Activated T-cell treated with anti-CD3 and anti-CD28 coated beads for 4 hours (primary cell): ENCODE measurements around the gene TNS3.

Source experiments
- DNase-seq: peaks from one replicate; pipeline ENCODE4 v3.0.0-alpha.2; 2020

The TNS3 gene

DNA sequence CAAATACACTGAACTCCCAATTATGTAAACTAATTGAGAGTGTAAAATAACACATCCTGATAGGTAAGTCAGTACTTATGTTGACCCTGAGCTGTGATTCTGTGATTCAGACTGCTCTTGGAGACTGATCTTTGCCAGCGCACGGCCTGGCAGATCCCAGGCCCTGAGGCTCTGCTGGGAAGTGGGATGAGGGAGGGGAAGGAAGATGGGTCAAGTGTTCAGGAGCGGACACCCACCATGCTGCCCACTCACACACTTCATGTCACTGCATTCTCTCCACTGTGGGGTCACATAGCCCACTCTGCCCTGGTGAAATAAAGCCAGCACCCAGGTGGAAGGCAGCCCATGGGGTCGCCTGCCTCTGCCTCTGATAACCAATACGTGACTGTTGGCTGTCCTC lies 226.2 kb downstream of the TNS3 start:
- DNase-seq: no peak

DNA sequence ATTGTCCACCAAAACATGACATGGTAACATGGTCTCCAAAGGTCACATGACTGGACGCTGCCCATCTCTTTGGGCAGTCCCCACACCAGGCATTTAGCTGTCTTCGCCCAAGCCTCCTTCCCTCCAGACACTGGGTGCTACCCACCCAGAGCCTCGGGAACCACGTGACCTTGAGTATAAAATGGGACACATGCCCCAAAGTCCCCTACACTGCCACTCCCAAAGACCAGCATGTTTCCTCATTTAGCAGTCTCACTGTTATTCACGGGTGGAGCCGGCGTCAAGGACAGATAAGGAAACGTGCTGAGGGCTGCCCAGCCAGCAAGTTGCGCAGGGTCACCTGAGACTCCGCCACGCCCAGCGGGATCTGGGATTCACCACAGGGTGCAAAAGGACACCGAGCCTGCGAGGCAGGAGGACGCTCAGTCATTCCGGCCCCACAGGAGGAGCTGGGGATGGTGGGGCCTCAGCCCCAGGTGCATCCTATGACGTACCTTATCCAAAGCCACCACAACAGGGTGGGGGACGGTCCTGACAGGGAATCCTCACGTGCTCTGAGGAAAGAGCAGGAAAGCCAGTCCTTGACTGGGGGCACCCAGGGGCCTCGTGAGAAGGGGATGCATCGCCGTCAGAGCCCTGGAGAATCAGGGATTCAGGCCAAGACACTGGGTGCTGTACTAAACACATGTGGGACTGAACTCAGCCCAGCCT lies 226.9 kb downstream of the TNS3 start:
- no peak for DNase-seq

DNA sequence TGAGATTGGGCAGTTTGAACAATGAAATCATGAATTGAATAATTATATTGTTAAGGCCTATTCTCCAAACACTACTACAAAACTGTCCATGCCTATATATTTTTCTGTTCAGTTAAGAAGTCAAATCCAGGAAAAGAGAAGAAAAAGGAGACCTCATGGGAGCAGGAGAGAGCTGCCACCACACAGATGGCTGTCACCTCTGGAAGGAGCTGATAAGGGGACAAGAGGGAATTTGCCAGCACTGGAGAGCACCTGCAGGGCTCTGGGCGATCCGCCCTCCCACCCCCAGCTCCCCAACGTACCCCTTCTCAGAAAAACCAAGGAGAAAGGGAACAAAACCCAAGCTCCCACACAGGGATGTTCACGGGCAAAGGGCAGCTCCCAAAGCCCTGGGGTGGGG lies 227.8 kb downstream of the TNS3 start:
- no peak for DNase-seq

DNA sequence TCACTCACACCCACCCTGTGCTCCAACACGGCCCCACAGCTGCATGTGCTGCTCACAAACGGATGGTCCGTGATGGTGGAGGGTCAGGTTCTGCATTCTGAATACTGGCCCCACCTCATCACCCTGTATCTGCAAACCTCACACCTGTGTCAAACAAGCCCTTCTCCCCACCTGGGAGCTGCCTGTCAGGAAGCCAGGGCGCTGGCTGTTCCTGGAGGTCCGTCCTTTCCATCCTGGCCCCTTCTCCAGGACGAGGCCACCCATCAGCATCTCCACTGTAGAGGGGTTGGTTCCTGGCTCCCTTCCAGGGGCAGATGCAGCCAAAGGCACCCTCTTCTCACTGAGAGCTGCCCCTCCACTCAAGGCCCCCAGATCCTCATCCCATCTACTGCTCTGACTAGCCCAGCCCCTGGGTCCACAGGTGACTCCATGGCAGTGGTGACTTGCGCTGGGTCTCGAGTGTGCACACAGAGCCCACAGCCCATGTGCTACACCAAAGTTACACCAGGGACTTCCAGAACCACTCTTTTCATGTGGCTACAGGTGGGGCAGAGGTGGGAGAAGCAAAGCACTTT lies 229.4 kb downstream of the TNS3 start:
- no peak for DNase-seq

DNA sequence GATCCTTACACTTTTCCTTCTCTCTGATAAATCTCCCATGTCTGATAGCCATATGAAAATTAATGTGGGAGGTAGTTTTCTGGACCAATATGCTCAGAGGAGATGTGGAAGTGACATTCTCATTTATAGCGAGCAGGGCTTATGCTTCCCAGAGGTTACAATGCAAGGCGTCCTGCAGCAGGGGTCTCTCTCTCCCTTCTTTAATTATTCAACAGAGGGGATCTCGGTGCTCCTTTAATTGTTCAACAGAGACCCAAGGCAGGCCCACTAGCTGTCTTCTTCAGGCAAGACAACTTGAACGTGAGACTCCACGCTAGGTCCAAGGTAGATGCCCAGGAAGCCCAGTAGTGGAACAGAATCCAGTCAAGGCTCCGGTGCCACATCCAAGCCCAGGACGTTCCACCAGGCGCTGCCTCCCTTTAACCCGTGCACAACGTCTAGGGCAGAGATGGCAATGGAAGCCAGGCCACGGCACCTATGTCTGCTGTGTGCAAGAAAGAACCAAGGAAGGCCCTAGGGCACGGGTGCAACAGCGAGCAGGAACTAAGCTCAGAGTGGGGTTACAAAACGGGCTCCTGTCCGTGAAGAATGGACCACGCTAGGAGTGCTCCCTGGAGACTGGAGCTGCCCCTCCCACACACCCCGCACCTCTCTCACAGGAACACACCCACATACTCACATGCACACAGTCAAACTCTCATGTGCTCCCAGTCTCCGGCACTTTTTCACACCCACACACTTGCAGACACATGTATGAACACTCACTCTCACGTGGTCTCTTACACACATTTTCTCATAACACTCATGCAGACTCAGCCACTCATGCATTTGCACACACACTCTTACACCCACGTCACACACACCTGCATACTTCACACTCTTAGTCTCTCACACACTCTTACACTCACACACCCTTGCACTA lies 230.4 kb downstream of the TNS3 start:
- DNase-seq: no peak

DNA sequence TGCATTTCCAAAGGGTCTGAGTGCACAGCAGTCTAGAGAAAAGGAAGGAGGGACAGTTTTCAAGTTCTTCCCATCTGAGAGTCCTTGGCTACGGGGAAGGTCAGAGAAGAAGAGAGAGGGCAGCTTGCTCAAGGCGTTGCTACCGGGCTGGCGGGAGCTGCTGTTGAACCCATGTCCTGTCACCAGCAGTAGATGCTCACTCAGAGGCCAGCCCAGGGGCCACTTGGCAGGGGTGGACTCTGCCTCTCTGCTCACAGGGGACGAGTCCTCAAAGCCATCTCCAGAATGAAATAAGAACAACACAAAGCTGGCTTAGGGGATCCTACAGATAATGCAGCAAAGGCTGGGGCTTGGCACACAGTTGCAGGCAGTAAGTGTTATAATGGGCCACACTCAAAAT lies 231.5 kb downstream of the TNS3 start:
- DNase-seq: no peak

DNA sequence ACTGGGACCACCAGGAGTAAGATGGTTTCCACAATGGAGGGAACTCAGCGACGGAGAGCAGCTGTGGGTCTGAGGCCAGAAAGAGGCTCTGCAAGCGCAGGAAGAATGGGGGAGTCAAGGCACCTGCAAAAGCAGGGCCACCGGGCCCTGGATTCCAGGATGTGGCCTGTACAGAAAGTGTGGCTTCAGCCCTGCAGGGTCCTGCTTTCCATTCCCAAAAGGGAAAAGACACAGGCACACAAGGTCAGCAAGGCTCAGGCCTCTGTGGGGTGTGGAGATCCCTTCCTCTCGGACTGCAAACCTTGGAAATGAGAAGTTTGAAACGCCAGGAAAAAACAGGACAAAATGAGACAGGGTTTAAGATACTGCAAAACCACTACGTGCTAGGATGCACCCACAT lies 232.5 kb downstream of the TNS3 start:
- no peak for DNase-seq

DNA sequence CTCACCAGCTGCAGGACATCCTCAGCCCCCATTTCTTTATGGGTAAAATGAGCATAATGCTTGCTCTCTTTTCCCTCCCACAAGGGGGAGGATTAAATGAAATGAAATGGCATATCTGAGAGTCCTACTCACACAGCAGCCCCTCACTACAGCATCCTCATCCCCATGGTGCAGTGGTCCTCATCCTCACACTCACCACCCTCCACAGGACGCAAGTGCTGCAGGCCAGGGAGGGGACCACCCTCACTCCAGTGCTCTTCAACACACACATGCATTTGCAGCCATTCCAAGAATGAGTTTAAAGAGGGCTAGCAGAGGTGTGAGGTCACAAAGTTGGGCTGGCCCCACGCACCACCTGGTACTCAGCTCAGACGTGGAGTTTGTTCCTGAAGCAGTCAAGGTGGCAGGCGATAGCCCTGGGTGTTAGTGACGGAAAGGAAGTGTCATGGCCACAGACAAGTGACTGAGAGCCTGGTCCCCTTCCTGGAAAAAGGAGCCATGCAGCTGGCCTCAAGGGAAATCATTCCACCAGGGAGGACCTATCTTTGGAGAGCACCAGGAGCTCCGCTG lies 234.0 kb downstream of the TNS3 start:
- no peak for DNase-seq

DNA sequence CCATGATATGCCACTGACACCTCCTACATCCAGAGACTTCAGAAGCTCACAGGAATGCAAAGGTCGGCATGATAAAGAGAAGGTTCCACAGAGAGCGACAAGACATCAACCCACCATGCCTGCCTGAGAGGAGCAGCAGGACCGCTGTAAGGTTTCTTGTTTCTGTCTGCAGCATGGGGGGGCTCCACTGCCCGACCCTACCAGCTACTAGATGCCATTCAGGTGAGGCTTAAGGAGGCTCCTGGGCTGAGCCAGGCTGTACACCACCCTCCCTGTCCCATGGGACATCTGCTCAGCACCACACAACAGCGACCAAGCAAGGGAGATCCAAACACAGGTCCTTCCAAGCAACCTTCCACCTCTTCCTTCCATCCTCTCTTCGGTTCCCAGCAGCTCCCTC lies 234.6 kb downstream of the TNS3 start:
- no peak for DNase-seq

DNA sequence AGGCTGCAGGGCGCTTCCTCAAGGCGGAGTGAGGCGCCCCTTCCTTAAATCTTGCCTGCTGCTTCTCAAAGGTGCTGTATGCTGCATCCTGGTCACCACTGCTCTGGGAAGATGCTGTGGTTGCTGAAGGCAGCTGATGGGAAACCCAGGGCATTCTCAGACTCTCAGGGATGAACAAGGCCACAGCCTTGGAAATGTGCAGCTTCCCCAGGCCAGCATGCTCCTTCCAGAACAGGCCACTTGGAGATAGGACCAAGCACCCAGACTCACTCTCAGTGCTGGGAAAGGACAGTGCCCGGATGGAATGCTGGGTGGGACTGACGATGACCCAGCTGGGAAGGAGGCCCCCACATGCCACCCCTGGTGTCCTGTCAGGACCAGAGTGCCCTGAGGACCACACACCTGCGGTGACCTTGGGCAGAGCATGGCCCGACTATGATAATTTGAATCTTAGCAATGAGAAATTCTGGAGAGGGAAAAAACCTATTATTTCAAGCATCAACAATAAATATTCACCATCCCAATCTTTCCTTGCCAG lies 235.5 kb downstream of the TNS3 start:
- DNase-seq: no peak

DNA sequence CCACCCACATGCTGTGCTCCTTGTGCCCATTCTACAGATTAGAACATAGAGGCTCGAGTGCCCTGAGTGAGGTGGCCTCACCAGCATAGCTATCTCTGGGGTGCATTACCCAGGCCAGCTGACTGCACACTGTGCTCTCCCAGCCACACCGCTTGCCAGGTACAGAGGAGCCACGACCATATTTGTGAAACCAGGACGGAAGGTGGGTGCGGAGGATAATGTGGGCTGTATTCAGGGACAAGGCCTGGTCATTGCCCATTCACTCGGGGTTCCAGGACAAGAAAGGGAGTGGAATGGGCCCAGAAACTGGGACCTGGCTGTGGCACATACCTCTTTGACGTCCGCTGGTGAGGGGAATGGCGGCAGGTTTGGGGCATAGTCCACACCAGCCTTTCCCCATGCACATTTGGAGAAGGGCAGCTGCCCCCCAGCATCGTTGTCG lies 236.0 kb downstream of the TNS3 start:
- DNase-seq: no peak

DNA sequence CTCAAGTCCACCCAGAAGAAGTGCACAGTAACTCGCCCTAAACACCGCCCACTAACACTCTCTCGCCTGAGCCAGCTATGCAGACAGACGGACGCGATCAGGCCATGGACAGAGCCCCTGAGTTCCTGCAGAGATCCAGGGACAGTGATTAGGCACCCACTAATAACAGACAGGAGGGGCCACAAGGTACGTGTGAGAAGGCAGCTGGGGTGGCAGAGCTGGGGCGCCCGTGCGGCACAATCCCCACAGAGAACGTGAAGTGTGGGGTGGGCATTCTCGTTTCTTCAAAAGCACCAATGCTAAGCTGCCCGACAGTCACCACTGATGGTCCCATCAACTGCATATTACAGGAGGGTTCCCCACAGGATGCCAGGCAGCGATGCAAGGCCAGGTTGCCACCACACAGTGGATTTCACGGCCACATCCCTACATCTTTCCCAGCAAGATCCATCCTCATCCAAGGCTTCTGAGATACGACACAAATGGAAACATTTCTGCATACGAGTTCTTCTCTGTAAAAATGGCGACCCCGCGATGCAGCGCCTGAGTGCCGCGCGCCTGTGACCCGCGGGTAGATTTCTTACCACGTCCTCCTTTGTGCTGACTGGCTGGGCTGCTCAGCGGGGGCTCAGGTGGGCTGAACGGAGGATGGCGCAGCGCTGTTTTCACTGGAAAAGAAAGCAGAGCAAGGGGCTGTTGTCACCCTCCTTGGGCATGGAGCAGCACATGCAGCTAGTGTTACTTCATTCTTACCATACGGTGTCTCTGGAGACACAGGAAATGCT lies 237.5 kb downstream of the TNS3 start:
- no peak for DNase-seq

DNA sequence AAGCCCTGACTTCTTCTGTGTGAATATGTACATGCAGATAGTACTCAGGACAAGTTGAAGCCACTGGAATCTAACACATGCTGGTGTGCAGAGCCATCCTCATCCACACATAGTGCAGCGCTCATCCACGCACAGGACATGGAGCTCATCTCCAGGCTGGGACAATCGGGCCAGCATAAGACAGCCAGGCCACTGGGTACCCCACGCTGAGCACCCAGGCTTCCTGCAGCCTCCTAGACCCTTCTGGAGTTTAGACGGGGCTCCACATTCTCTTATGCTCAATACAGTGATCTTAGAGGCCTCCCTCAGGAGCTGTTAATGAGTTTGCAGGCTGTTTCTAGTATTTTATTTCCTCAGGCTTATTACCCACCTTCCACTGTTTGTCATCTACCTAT lies 238.9 kb downstream of the TNS3 start:
- no peak for DNase-seq

DNA sequence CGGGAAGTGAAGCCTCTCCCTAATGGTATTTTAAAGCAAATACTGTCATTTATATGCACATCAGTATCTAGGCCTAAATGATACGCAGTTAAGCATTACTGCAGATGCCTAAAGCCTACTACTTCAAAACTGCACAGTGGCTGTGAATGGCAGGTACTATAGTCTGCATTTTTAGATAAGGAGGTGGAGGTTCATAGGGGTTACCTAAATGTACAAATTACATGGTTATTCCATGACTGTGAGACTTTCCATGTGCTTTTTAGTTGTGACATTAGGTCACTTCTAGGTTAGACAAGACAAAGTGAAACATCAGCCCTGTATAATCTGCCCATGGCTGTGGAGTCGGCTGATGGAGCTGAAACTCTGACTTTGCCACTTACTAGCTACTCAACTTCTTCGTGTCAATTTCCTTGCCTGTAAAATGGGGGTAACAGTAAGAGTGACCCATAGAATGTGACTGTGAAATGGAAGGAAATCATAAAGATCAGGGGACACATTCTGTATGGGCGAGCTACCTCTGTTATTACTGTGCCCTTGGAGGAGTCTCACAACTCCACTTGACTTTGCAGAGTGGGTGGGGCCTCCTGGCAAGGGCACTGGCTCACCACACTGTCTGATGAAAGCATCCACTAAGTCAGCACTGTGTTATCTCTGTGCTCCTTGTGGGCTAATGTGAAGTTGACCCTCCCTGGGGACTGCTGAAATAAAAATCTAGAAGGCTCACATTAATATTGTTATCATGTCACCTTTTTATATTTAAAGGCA lies 239.4 kb downstream of the TNS3 start:
- DNase-seq: no peak

DNA sequence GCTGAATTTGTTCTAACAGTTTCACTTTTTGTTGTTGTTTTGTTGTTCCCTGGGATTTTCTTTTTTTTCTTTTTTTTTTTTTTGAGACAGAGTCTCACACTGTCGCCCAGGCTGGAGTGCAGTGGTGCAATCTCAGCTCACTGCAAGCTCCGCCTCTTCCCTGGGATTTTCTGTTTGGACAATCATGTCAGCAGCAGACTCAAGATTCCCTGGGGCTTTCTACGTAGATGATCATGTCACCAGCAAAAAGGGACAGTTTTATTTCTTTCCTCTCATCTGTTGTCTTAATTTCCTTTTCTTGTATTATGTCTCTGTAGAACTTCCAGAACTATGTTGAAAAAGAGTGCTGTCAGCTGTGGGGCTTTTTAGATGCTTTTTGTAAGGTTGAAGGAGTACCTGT lies 241.4 kb downstream of the TNS3 start:
- no peak for DNase-seq

DNA sequence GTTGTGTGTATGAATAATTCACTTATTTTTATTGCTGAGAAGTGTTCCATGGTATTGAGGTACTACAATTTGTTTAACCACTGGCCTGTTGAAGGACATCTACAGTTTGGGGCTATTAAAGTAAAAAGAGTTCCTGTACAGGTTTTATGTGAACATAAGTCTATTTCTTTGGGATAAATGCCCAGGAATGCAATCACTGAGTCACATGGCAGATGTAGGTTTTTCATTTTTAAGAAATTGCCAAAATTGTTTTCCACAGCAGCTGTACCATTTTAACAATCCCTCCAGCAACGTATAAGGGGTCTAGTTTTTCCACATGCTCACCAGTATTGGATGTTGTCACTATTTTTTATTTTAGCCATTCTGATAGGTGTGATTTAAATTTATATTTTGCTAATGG lies 243.9 kb downstream of the TNS3 start:
- no peak for DNase-seq

DNA sequence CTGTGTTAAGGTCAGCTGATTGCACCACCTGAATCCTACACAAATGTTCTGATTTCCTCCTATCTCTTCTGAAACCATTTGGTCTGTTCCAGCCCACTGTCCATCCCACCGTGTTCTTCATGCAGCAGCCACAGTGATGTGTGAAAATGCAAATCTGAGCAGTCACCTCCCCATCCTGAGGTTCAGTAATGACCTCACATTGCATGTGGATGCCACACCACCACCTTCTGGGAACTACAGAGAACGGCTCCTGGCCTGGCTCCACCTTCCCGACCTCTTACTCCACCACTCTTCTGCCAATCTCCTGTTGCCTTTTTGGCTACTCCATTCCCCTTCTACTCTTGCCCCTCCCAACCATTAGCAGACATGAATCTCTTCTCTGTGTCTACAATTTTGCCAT lies 244.4 kb downstream of the TNS3 start:
- no peak for DNase-seq

DNA sequence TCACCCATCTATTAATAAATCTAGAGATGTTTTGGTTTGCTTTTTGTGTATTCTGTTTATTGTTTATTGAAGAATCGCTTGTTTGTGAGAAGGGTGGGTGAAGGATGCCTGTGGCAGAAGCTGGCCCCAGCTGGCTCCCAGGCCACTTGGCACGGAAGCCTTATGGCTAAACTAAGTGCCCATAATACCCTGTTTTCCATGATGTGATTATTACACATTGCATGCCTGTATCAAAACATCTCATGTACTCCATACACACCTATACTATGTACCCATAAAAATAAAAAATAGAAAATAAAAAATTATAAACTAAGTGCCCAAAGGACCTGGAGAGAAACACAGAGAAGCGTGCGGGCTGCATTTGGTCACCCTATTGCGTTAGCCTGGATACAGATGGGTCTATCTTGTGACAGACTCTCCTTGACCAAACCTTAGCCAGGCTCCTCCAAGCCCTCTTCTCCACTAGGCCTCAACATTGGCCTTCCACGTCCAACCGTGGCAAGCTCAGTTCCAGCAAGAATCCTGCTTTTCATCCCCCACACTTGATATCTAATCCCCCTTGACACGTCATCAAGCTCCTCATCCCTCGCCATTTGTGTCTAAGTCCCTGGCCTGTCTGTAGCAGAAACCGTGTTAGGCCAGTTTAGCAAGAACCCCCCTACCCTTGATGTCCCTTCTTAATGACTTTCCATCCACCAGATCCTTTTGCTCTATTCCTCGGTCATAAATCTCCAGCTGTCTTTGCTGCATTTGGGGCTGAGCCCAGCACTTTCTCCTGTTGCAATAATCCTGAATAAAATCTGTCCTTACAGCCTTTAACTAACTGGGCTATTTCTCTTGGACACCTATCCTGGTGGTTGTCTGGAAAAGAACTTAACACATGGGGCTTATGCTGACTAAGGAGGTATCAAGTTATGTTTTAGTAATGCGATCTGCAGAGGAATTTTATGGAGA lies 245.2 kb downstream of the TNS3 start:
- no peak for DNase-seq

DNA sequence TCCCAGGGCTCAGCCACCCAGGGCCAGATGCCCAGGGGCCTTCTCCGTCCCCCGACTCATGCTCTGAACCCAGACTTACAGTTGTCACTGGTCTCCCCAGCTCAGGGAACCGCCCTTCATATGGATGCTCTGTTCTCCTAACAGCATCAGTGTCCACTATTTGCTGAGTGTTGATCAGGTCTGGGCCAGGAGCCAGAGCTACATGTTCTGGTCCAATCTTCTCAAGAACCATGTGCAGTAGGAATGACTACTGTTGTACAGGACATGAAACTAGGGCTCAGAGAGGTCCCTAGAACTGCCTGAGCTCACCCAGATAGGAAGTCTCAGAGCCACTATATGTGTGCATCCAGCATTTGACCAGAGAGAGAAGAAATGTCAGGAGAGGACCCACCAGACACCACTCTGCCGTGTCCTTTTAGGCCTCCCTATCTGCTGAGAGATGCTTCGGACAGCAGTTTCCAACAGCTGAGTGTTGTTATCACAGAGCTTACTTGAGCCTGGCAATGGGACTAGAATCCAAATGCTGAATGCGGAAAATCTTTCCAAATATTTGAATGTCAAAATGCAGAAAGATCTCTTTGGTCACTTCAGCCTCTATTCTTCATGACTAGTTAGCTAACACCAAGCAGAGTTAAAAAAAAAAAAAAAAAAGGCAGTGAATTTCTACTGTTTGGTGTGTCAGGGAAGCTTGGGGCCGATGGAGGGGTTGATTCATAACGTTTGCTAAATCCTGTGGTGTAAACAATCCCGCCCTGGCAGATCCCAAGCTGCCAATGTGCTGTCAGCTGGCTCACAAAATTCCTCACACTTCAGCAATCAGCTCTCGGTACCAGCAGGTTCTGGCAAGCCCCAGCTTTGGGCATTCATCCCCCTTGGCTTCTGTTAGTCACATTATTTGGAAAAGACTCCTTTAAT lies 246.1 kb downstream of the TNS3 start:
- no peak for DNase-seq
